GM18520 (cell line): Measurements from ENCODE around the gene DHRS11.
"Not testable (repeated sequence)": the region's sequence is repeated elsewhere in the genome, so short reads cannot be mapped to it uniquely, and the experiment has no call there.

Source experiments
- ATAC-seq: cut with Tn5 transposase; IDR thresholded peaks from one replicate; pipeline ENCODE4 v1.9.1; 2021; ENCODE audit not compliant: unreplicated experiment

DHRS11 gene

DNA sequence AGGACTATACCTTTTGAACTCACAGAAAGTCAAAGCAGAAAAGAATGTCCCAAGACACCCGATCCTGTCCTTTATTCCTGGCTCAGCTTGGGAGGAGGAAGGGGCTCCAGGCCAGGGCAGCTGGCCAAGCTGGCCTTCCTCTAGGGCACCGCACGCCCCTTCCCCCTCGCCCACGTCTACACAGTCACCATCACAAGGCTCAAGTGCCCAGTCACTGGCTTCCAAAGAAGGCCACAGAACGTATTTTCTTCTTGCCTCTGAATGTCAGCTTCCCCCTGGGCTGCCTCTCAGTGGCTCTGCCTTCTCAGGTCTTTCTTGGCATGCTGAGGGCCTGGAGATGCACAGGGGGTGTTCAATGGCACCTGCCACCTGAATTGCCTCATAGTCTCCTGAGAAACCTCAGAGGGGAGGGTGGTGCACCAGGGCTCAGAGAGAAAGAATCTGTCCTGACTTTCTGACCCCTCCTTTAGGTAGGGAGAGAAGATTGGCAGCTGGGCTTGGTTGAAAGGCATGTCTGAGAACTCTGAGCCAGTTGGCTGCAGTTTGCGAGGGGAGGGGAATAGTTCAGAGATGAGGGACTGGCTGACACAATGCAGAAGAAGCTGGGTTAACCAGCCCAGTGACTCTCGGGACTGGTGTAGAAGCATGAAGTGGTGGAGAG, 2.1 kb downstream of the DHRS11 start:
- ATAC-seq: no peak

DNA sequence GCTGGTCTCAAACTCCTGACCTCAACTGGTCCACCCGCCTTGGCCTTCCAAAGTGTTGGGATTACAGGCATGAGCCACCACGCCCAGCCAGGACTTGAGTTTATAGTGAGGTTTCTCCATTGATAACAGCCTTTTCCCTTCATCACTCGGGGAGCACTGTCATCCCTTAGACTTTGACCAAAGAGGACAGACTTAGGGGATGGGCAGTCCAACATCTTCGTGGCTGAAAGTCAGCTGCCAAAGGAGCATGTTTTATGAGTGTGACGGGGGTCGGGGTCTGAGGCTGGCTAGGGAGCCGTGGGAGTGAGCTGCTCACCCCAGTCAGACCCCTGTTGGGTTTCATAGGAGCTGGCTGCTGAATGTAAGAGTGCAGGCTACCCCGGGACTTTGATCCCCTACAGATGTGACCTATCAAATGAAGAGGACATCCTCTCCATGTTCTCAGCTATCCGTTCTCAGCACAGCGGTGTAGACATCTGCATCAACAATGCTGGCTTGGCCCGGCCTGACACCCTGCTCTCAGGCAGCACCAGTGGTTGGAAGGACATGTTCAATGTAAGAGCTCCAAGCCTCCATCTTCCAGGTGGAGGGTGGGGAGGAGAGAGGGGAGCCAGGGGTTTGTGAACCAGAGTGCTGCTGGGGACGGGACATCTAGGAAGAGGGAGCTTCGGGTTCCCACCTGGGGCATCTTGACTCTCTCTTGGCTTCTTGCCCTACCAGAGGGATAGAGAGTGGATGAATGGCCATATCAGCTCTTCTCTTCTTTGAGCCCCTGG, 3.1 kb downstream of the DHRS11 start:
- ATAC-seq: no peak

DNA sequence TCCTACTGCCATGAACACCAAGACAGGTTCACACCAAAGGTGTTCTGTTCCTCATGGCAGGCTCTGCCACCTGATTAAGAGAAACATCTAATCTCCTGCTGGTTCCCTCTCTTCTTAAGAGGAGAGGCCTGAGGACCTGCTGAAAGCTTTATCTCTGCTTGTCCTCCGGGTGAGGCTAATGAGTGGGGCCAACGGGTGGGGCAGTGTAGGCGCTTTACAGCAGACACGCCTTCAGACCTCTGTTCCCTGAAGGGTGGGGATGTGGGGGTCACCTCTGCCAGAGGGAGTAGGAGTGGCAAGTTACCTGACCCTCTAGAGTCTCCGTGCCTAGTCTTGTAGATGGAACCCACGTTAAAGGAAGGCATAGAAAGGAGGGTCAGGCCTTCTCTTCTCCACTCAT, 5.5 kb downstream of the DHRS11 start:
- no peak for ATAC-seq

DNA sequence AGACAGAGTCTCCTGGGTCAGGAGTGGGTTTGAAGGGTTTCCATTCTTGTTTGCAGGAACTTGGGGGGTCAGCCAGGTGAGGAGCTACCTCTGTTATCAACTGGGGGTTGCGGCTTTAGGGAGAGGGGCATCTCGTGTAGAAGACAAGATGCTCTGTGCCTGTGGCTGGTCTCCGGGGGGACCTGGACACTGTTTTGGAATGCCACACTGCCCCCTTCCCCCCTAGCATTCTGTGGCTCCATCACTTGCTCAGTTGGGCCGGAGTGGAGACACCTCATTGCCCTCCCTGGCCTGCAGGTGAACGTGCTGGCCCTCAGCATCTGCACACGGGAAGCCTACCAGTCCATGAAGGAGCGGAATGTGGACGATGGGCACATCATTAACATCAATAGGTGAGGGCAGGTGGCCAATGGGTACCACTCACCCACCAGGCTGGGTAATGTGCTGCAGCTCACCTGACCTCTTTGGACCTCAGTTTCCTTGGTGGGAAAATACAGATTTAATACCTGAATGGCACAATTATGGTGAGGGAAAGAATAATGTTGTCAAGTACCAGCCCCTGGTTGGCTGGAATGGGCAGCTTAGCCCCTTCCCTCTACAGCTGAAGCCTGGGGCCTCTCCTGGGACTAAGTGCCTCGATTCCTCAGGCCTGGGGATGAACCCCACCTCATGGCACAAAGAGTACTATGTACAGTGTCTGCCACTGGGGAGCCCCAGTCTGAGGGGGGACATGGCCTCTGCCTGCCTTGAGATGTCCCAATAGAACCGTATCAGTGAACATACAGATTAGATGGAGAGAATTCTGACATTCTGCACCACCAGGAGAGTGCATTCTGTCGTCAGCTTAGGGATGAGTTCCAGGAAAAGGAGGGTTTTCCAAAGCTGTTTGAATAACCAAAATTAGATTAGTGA, 6.4 kb downstream of the DHRS11 start:
- no peak for ATAC-seq

DNA sequence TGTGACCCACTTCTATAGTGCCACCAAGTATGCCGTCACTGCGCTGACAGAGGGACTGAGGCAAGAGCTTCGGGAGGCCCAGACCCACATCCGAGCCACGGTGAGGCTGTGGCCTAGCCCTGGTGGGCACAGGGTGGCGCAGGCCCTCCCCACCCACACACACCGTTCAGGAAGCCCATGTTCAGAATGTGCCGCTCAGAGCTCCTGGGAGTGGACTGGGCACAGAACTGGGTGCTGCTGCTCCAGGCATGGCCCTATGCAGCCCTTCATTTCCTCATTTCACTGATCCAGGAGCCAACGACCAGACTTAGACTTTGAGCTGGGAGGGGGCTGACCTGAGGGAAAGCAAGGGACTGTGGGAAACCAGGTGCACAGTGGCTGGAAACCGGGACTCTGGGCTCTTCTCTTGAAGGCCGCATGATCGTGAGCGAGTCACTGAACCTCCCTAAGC, 7.3 kb downstream of the DHRS11 start:
- ATAC-seq: no peak

DNA sequence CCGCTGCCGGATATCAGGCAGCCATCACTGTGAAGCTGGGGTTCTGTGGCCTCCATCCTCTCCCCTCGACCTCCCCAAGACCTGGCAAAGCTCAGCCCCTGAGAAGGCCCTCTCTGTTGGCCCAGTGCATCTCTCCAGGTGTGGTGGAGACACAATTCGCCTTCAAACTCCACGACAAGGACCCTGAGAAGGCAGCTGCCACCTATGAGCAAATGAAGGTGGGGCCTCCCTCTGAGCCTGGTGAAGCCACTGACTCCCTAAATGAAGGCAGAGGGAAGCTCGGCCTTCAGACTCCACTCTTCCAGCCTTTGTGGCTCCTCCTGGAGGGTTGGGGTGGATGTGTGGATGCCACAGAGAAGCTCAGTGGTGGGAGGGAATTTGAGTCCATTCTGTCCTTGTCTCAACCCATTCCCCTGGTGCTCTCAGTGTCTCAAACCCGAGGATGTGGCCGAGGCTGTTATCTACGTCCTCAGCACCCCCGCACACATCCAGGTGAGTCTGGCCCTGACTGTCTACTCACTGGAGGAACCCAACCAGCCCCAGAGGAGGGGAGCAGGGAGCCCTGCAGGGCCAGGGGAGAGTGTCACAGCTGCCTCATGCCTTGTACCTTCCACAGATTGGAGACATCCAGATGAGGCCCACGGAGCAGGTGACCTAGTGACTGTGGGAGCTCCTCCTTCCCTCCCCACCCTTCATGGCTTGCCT, 8.0 kb downstream of the DHRS11 start:
- ATAC-seq: no peak

DNA sequence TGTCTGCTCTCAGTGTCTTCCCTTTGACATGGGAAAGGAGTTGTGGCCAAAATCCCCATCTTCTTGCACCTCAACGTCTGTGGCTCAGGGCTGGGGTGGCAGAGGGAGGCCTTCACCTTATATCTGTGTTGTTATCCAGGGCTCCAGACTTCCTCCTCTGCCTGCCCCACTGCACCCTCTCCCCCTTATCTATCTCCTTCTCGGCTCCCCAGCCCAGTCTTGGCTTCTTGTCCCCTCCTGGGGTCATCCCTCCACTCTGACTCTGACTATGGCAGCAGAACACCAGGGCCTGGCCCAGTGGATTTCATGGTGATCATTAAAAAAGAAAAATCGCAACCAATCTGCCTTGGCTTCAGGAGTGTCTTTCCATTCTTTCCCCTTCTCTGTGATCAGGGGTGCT, 8.8 kb downstream of the DHRS11 start:
- ATAC-seq: no peak

DNA sequence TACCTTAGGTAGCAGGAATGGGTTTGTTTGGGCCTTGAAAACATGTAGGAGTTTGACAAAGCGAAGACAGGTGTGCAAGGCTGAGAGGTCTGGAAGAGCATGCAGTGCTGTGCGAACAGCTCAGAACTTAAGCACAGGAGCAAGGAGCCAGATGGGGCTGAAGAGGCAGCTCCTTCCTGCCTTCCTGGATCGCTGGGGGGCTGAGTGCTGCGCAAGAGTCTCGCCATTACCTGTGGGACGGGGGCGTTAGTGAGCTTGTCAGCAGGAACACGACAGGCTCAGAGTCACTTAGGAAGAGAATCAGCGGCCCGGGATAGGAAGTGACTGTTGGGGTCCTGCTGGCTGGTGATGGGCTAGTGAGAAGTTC, 9.2 kb downstream of the DHRS11 start:
- no peak for ATAC-seq

DNA sequence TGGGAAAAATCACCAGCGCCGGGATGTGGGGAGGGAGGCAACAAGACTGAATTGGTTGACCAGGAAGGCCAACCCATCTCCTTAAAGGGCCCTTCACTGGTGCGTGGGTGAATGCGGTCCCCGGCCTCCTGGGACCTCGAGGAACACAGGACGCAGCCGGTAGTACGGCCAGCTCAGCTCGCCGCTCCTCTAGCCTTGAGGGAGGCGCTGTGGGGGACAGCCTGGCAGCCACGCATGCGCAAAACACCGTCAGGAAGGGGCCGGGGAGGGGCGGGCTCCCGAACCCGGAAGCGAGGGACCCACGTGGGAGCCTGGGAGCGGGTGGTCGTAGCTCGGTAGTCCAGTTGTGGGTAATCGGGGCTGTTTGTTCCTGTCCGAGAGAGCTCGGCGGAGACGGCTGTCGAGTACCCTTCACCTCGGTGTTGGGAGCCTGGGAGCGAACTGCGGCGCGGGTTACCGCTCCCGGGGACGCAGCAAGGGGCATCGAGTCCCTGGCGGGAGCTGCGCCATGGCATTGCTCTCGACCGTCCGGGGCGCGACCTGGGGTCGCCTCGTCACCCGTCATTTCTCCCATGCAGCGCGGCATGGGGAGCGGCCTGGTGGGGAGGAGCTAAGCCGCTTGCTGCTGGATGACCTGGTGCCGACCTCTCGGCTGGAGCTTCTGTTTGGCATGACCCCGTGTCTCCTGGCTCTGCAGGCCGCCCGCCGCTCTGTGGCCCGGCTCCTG, 9.8 kb downstream of the DHRS11 start, which contains the start of gene MRM1:
TSS of gene MRM1 (plus strand) at position 281 of the 727 bp plus-strand sequence. CDS start at position 509, 228 bp downstream.
- peak; percentile 75 for ATAC-seq

DNA sequence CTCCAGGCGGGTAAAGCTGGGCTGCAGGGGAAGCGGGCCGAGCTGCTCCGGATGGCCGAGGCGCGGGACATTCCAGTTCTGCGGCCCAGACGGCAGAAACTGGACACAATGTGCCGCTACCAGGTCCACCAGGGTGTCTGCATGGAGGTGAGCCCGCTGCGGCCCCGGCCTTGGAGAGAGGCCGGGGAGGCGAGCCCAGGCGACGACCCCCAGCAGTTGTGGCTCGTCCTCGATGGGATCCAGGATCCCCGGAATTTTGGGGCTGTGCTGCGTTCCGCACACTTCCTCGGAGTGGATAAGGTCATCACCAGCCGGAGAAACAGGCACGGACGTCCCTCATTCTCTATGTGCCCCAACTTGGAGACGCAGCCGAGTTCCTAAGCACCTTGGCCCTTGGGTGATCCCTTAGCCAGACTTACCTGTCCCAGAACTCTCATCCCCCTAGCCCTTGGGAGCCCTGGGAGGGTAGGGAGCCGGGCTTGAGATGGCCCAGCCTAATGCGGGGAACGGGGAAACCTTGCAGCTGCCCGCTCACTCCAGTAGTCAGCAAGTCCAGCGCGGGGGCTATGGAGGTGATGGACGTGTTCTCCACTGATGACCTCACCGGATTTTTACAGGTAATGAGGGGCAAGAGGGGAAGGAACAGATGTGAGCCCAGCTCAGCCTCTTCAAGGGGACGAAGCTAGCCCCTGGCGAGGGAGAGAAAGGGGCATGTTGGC, 10.5 kb downstream of the DHRS11 start:
- no peak for ATAC-seq

DNA sequence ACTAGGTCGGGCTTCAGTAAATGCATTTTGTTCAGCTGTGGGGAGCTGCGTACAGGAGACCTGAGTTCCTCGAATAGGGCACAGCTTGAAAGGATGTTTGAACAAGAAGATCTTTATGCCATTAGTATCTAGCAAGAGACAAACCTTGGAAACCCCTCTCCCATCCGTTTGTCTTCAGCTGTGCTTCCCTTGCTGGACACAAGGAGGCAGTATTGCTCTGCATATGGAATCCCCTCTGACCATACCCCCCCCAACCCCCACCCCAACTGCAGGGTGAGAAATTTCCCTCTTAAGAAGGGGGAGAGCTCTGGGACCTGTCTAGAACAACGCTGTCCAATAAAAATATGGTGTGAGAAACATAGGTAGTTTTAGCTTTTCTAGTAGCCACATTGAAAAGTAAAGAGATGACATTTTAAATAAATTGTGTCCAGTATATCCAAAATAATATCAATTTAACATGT, 11.3 kb downstream of the DHRS11 start:
- ATAC-seq: no peak

DNA sequence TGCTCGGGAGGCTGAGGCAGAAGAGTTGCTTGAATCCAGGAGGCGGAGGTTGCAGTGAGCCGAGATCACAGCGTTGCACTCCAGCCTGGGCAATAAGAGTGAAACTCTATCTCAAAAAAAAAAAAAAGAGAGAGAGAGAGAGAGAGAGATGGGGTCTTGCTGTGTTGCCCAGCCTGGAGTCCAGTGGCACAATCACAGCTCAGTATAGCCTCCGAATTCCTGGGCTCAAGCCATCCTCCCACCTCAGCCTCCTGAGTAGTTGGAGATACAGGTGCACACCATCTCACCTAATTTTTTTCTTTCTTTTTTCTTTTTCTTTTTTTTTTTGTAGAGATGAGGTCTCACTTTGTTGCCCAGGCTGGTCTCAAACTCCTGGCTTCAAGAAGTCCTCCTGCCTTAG, 13.3 kb downstream of the DHRS11 start:
- ATAC-seq: not testable (repeated sequence)

DNA sequence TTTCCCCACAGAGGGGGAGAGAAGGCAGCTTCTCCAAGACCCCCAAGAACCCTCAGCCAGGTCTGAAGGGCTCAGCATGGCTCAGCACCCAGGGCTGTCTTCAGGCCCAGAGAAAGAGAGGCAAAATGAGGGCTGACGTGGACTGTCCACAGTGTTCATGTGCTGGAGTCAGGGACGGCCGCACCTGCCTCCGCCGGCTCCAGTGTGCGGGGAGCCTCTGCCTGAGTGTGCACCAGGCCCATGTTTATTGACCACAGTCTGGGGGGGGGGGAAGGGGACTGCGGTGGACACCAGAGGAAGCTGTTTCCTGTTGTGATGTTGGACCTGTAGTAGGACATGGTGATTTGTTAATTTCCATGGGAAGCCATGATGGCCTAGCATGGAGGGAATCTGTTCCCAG, 16.6 kb downstream of the DHRS11 start:
- ATAC-seq: no peak

DNA sequence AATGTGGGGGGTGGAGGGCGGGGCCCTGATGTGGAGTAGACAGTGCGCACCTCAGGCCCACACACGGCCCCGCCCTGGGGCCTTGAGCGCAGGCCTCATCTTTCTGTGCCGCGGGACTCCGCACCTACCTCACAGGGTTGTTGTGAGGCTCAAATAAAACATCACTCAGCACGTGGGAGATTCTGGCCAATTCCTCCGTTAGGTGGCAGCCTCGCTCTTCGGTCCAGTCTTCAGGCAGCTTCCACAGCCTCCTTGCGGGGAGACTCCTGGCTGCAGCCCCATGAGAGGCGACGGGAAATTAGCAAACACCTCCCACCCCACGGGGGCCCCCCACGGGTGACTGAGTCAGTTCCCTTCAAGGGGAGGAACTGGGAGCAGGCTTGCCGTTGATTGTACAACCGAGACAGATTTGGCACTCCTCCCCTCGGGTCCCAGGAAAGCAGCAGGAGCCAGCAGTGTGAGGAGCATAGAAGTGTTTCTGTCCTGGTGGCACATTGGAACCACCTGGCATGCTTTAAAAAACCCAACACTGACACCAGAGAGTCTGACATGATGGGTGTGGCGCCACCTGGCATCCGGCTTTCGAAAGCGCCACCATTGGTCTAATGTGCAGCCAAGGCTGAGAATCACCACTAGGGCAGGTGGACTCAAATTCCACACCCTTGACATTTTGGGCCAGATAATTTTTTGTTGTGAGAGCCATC, 17.3 kb downstream of the DHRS11 start:
- no peak for ATAC-seq

DNA sequence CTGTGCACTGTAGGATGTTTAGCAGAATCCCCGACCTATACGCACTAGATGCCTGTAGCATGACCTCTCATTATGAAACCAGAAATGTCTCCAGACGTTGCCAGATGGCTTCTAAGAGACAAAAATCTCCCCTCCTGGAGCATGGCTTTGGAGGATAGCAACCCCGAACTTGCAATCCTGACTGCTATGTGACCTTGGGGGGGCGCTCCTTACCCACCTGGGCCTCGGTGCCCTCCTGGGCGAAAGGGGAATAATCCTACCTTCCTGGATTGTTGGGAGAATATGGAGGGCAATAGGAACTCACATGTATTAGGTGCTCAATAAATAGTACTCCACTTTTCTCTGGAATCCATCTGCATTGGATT, 17.8 kb downstream of the DHRS11 start:
- ATAC-seq: no peak

DNA sequence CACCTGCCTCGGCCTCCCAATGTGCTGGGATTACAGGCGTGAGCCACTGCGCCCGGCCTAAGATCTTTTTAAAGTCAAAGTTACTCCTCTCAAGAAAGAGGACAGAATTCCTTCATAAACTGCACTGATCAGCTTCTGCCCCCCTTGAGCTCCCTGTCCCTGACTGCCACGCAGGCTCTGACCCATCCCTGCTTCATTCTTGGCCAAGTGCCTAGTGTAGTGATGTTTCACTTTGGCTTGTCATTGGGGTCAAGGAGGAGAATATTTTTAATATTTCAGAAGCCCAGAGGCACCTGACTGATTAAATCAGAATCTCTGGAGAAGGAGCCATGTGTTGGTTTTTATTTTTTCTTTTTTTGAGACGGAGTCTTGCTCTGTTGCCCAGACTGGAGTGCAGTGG, 18.8 kb downstream of the DHRS11 start:
- no peak for ATAC-seq

DNA sequence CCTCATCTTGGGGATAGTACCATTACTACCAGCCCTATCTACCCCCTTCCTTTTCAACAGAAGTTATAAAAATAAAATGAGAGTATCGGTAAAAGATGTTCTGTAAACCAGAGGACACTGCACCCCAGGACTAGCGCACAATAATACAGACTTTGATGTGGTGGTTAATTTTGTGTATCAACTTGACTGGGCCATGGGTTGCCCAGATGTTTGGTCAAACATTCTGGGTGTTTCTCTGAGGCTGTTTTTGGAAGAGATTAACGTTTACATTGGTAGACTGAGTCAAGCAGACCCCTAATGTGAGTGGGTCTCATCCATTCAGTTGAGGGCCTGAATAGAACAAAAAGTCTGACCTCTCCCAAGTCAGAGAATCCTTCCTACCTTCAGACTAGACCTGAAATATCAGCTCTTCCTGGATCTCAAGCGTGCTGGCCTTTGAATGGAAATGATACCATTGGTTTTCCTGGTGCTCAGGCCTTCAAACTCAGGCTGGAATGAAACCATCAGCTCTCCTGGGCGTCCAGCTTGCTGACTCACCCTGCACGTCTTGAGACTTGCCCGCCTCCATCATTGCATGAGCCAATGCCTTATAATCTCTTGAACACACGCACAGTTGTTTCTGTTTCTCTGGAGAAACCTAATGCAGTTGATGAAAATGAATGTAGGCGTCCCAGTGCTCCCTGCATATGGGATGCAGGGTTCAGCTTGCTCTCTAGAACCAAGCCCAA, 19.8 kb downstream of the DHRS11 start:
- ATAC-seq: no peak

DNA sequence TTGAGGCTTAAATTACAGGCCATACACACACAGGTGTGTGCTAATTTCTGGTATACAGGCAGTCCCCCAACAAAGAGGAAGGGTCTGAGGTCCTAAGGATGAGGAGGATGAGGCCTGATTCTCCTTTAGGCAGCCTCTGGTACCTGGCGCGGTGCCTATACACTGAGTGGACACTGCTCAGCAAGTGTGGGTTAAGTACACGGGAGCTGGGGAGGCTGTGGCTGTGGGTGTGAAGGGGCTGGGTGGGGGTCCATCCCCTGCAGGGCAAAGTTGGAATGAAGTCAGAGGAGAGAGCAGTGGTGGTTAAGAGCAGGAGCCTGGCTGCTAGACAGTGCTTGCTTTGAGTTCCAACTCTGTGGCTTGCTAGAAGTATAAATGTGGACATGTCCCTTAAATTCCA, 20.6 kb downstream of the DHRS11 start:
- ATAC-seq: no peak
